NCI-H446 treated with DMSO at 0.1 percent for 48 hours (cell line): ENCODE results near the gene ACACA.
"Not testable (repeated sequence)": the region's sequence is repeated elsewhere in the genome, so short reads cannot be mapped to it uniquely, and the experiment has no call there.

ENCODE experiments used
- DNase-seq: peaks from one replicate; lab custom pipeline; 2025; lab: John Stamatoyannopoulos, UW

ACACA gene

GRCh38 chr17:37406635-37407461, at the start of gene ACACA, which contains the start of gene TADA2A:
Gene ACACA, minus strand, starts transcription at chr17:37406836. Its CDS starts 537 bp downstream, at chr17:37406299.
Gene TADA2A, plus strand, starts transcription at chr17:37406886. Its CDS starts 4,480 bp downstream, at chr17:37411366.
- DNase-seq, result peak; percentile 52

GRCh38 chr17:37450112-37450511, 43.5 kb upstream of the ACACA start:
- no peak for DNase-seq

- no peak for DNase-seq
Observed at GRCh38 chr17:37447641-37448040, 41.0 kb upstream of the ACACA start.

- no peak for DNase-seq
Observed at GRCh38 chr17:37446027-37446426, 39.4 kb upstream of the ACACA start.

- DNase-seq, result not testable (repeated sequence)
Observed at GRCh38 chr17:37441369-37442014, 34.9 kb upstream of the ACACA start.

GRCh38 chr17:37440424-37440823, 33.8 kb upstream of the ACACA start:
- DNase-seq, result no peak

GRCh38 chr17:37438141-37438540, 31.5 kb upstream of the ACACA start:
- DNase-seq, result no peak

- DNase-seq, result no peak
Observed at GRCh38 chr17:37432671-37433070, 26.0 kb upstream of the ACACA start.

GRCh38 chr17:37430051-37430627, 23.5 kb upstream of the ACACA start:
- DNase-seq, result no peak

- no peak for DNase-seq
Observed at GRCh38 chr17:37429453-37429852, 22.8 kb upstream of the ACACA start.

- DNase-seq, result no peak
Observed at GRCh38 chr17:37429039-37429438, 22.4 kb upstream of the ACACA start.

- no peak for DNase-seq
Observed at GRCh38 chr17:37425268-37425667, 18.6 kb upstream of the ACACA start.

GRCh38 chr17:37422971-37423625, 16.5 kb upstream of the ACACA start:
- no peak for DNase-seq

- DNase-seq, result no peak
Observed at GRCh38 chr17:37417852-37418251, 11.2 kb upstream of the ACACA start.

GRCh38 chr17:37413875-37414519, 7.4 kb upstream of the ACACA start:
- no peak for DNase-seq

GRCh38 chr17:37410357-37410756, 3.7 kb upstream of the ACACA start:
- no peak for DNase-seq

GRCh38 chr17:37408145-37408479, 1.5 kb upstream of the ACACA start:
- DNase-seq, result not testable (repeated sequence)

- no peak for DNase-seq
Observed at GRCh38 chr17:37405955-37406634, 541 bp downstream of the ACACA start.

GRCh38 chr17:37405522-37405921, 1.1 kb downstream of the ACACA start:
- DNase-seq, result not testable (repeated sequence)

- no peak for DNase-seq
Observed at GRCh38 chr17:37400505-37400904, 6.1 kb downstream of the ACACA start.

GRCh38 chr17:37399265-37399803, 7.3 kb downstream of the ACACA start:
- no peak for DNase-seq
